IMR-90 (cell line): ENCODE measurements around the gene KAT7. TPM values are rescaled to one million over a fixed set of nuclear protein-coding genes. Genes with fewer than 3 reads are reported as not detected.

Source experiments
- ATAC-seq: fragments of 200-7000 bp; cut with Tn5 transposase; 2 replicates; pipeline ENCODE4 v1.9.1; 2020; ENCODE audit warnings: low read depth, mild to moderate bottlenecking, moderate library complexity
- BruUV-seq: library from RNA; stranded (reverse); fragments of 400-500 nt; replicated peaks from 2 replicates; lab custom pipeline; 2021; lab: Mats Ljungman, UMichigan
- CTCF ChIA-PET: fragments of 300-600 bp; formaldehyde crosslinking; extraction: SDS; loops from one replicate; lab custom pipeline; 2021; ENCODE audit warnings: antibody characterized with exemption; lab: Yijun Ruan, JAX
- POLR2A ChIA-PET: fragments of 300-600 bp; sonication (Branson Sonifier 250); formaldehyde crosslinking; loops from one replicate; lab custom pipeline; 2022; ENCODE audit warnings: antibody characterized with exemption; ENCODE audit not compliant: unreplicated experiment; lab: Charles Lee
- DNase-seq: peaks from one replicate; pipeline ENCODE4 v3.0.0; 2013
- H2AFZ ChIP-seq: replicated peaks from 2 replicates; pipeline ENCODE3; 2013; ENCODE audit warnings: low read length, mild to moderate bottlenecking; ENCODE audit not compliant: poor library complexity
- H2AK5ac ChIP-seq: 2 replicates; pipeline ENCODE4 v1.6.1; 2013; ENCODE audit warnings: low read depth, low read length, inconsistent platforms
- H2AK9ac ChIP-seq: replicated peaks from 2 replicates; pipeline ENCODE3; 2013; ENCODE audit warnings: mild to moderate bottlenecking, low read depth, low read length, moderate library complexity; ENCODE audit not compliant: poor library complexity
- H2BK120ac ChIP-seq: 2 replicates; pipeline ENCODE4 v1.6.1; 2013; ENCODE audit warnings: low read depth, low read length, inconsistent platforms
- H2BK15ac ChIP-seq: 3 replicates; pipeline ENCODE4 v1.6.1; 2013; ENCODE audit warnings: low read depth, low read length, inconsistent platforms
- H2BK20ac ChIP-seq: 2 replicates; pipeline ENCODE4 v1.6.1; 2013; ENCODE audit warnings: low read depth, mild to moderate bottlenecking, inconsistent platforms, low read length, moderate library complexity
- H2BK5ac ChIP-seq: 2 replicates; pipeline ENCODE4 v1.6.1; 2013; ENCODE audit warnings: mild to moderate bottlenecking, low read depth, low read length, inconsistent platforms; ENCODE audit not compliant: poor library complexity, severe bottlenecking
- H3K14ac ChIP-seq: replicated peaks from 2 replicates; pipeline ENCODE4 v1.6.1; 2013; ENCODE audit warnings: low read depth, low read length, inconsistent platforms
- H3K18ac ChIP-seq: 2 replicates; pipeline ENCODE4 v1.6.1; 2013; ENCODE audit warnings: low read depth, low read length, control low read depth
- H3K23ac ChIP-seq: 2 replicates; pipeline ENCODE4 v1.6.1; 2013; ENCODE audit warnings: low read depth, low read length, inconsistent platforms
- H3K27ac ChIP-seq: 2 replicates; pipeline ENCODE4 v1.5.1; 2013; ENCODE audit warnings: mild to moderate bottlenecking, control low read depth, low read length; ENCODE audit not compliant: insufficient read depth
- H3K27me3 ChIP-seq: 2 replicates; pipeline ENCODE4 v1.6.1; 2013; ENCODE audit warnings: low read length; ENCODE audit not compliant: control insufficient read depth, insufficient read depth
- H3K36me3 ChIP-seq: 2 replicates; pipeline ENCODE4 v1.6.1; 2013; ENCODE audit warnings: low read length, mixed read lengths; ENCODE audit not compliant: control insufficient read depth, insufficient read depth
- H3K4ac ChIP-seq: 2 replicates; pipeline ENCODE4 v1.6.1; 2013; ENCODE audit warnings: low read depth, low read length, inconsistent platforms
- H3K4me1 ChIP-seq: 2 replicates; pipeline ENCODE4 v1.6.1; 2013; ENCODE audit warnings: low read length, mixed read lengths; ENCODE audit not compliant: control insufficient read depth, insufficient read depth
- H3K4me2 ChIP-seq: 2 replicates; pipeline ENCODE4 v1.6.1; 2013; ENCODE audit warnings: low read depth, mild to moderate bottlenecking, control low read depth, low read length, moderate library complexity
- H3K4me3 ChIP-seq: 2 replicates; pipeline ENCODE4 v1.5.1; 2013; ENCODE audit warnings: low read depth, mild to moderate bottlenecking, control low read depth, low read length, moderate library complexity; ENCODE audit not compliant: insufficient read depth
- H3K56ac ChIP-seq: 2 replicates; pipeline ENCODE4 v1.6.1; 2013; ENCODE audit warnings: low read length, inconsistent platforms; ENCODE audit not compliant: insufficient read depth; ENCODE audit errors: extremely low read depth
- H3K79me1 ChIP-seq, 2 experiments: 2 replicates each; pipeline ENCODE4 v1.6.1; 2013; ENCODE audit warnings: low read length in 2 of 2, inconsistent platforms in 1 of 2, low read depth in 1 of 2
- H3K9ac ChIP-seq: 2 replicates; pipeline ENCODE4 v1.6.1; 2013; ENCODE audit warnings: low read depth, low read length, control low read depth
- H3K9me1 ChIP-seq: 2 replicates; pipeline ENCODE4 v1.6.1; 2013; ENCODE audit warnings: low read length, inconsistent platforms; ENCODE audit not compliant: insufficient read depth
- H3K9me3 ChIP-seq: 2 replicates; pipeline ENCODE4 v1.6.1; 2013; ENCODE audit warnings: low read length; ENCODE audit not compliant: control insufficient read depth, insufficient read depth
- H4K20me1 ChIP-seq: 2 replicates; pipeline ENCODE4 v1.6.1; 2013; ENCODE audit warnings: low read length, inconsistent platforms; ENCODE audit not compliant: insufficient read depth
- H4K5ac ChIP-seq: 2 replicates; pipeline ENCODE4 v1.6.1; 2013; ENCODE audit warnings: mild to moderate bottlenecking, low read depth, low read length, control low read depth
- H4K8ac ChIP-seq, 2 experiments: 2 replicates each; pipeline ENCODE4 v1.6.1; 2013; ENCODE audit warnings: low read depth in 2 of 2, low read length in 2 of 2, control low read depth in 1 of 2, inconsistent platforms in 1 of 2
- H4K91ac ChIP-seq: 2 replicates; pipeline ENCODE4 v1.6.1; 2013; ENCODE audit warnings: low read depth, low read length, inconsistent platforms; ENCODE audit not compliant: insufficient read depth
- BHLHE40 ChIP-seq: fragments of 150-350 bp; IDR thresholded peaks from 2 replicates; pipeline ENCODE4 v1.6.1; 2016; ENCODE audit warnings: mild to moderate bottlenecking, low read depth, low read length
- CEBPB ChIP-seq: IDR thresholded peaks from 2 replicates; pipeline ENCODE4 v1.6.1; 2012; ENCODE audit warnings: low read depth, low read length, improper control_type of control experiment
- CHD1 ChIP-seq: IDR thresholded peaks from 2 replicates; pipeline ENCODE4 v1.6.1; 2012; ENCODE audit warnings: low read depth, low read length, improper control_type of control experiment
- ELK1 ChIP-seq: fragments of 150-350 bp; IDR thresholded peaks from 2 replicates; pipeline ENCODE4 v1.6.1; 2016; ENCODE audit warnings: low read depth, mild to moderate bottlenecking, low read length, moderate library complexity, borderline replicate concordance
- FOS ChIP-seq: fragments of 150-350 bp; IDR thresholded peaks from 2 replicates; pipeline ENCODE4 v1.6.1; 2016; ENCODE audit warnings: low read depth, low read length
- MAFK ChIP-seq: IDR thresholded peaks from 2 replicates; pipeline ENCODE4 v1.6.1; 2012; ENCODE audit warnings: low read depth, low read length, improper control_type of control experiment
- MAZ ChIP-seq: IDR thresholded peaks from 2 replicates; pipeline ENCODE4 v1.6.1; 2012; ENCODE audit warnings: low read depth, mild to moderate bottlenecking, low read length, improper control_type of control experiment, moderate library complexity, borderline replicate concordance
- MXI1 ChIP-seq: IDR thresholded peaks from 2 replicates; pipeline ENCODE4 v1.6.1; 2012; ENCODE audit warnings: low read depth, mild to moderate bottlenecking, low read length, moderate library complexity, borderline replicate concordance
- NFE2L2 ChIP-seq: fragments of 150-350 bp; IDR thresholded peaks from 2 replicates; pipeline ENCODE4 v1.6.1; 2016; ENCODE audit warnings: low read depth, mild to moderate bottlenecking, low read length
- POLR2A ChIP-seq: IDR thresholded peaks from 2 replicates; pipeline ENCODE4 v1.6.1; 2012; ENCODE audit warnings: mild to moderate bottlenecking, low read depth, low read length
- RAD21 ChIP-seq: IDR thresholded peaks from 2 replicates; pipeline ENCODE4 v1.6.1; 2012; ENCODE audit warnings: low read length, improper control_type of control experiment
- RCOR1 ChIP-seq: IDR thresholded peaks from 2 replicates; pipeline ENCODE4 v1.6.1; 2012; ENCODE audit warnings: mild to moderate bottlenecking, low read length, improper control_type of control experiment; ENCODE audit not compliant: insufficient replicate concordance
- RFX5 ChIP-seq: IDR thresholded peaks from 2 replicates; pipeline ENCODE4 v1.8.0; 2012; ENCODE audit warnings: low read depth, mild to moderate bottlenecking, low read length, moderate library complexity
- SMC3 ChIP-seq: fragments of 150-350 bp; IDR thresholded peaks from 2 replicates; pipeline ENCODE4 v1.6.1; 2016; ENCODE audit warnings: low read depth, mild to moderate bottlenecking, antibody characterized with exemption, low read length, moderate library complexity
- USF2 ChIP-seq: fragments of 150-350 bp; IDR thresholded peaks from 2 replicates; pipeline ENCODE4 v1.6.1; 2017; ENCODE audit warnings: mild to moderate bottlenecking, antibody characterized with exemption, low read length, low read depth
- WGBS, 2 experiments: methylation state at CpG; one replicate each; pipeline versions ENCODE4 v1.1.5 to v1.1.7; 2013; ENCODE audit warnings: missing lambda C conversion rate in 2 of 2; ENCODE audit not compliant: insufficient read length in 1 of 2; ENCODE audit errors: extremely low coverage in 2 of 2; 5-methylcytosine and 5-hydroxymethylcytosine counted together
- dilution Hi-C: fragments of 300-500 bp; cut with HindIII; formaldehyde crosslinking; loops from one replicate; pipeline ENCODE4 v1.14.3; 2018; ENCODE audit warnings: low sequenced_read_pairs; ENCODE audit not compliant: unreplicated experiment
- in situ Hi-C: fragments of 300-500 bp; cut with MboI; formaldehyde crosslinking; loops from 3 replicates; pipeline ENCODE4 v1.14.3; 2019; ENCODE audit warnings: low sequenced_read_pairs, inconsistent platforms, mixed read lengths
- intact Hi-C: fragments of 100-400 bp; cut with micrococcal nuclease; formaldehyde crosslinking; loops from 2 replicates; pipeline ENCODE4 v1.10.0; 2022
- polyA plus RNA-seq, 3 experiments: library from polyadenylated mRNA; depleted of rRNA; stranded (reverse); fragments of >200 nt; gene quantifications; 2 replicates each; pipeline ENCODE4 v1.2.3, GENCODE V29; 2012; ENCODE audit warnings: low replicate concordance in 1 of 3
- total RNA-seq: library from RNA; depleted of rRNA; stranded (reverse); fragments of >200 nt; gene quantifications from 2 replicates; pipeline ENCODE4 v1.2.3, GENCODE V29; 2012
- TF ChIP-seq, protein P1 (sequence below): conservative IDR thresholded peaks from 2 replicates; pipeline ENCODE4 v1.5.1; 2012; ENCODE audit warnings: mild to moderate bottlenecking, low read depth, low read length, improper control_type of control experiment

Gene KAT7
- total and polyA plus RNA-seq, 2 of the 4 experiments (the other 2 are of a cell fraction) = 16.9 to 21.9 TPM

DNA sequence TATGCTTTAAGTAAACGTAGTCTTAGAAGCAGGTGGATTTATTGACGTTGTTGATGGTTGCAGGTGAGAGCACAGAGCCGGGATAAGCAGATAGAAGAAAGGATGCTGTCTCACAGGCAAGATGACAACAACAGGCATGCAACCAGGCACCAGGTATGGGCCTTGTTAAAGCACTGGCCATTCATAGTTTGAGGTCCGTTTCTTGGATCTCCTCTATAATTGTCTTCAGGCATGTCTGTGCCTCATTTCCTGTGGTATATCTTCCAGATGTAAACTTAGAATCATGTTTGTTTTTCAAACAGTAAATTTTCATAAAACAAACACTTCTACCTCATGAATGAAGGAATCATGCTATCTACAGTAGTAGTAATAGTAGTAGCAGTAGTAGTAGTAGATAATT lies 20.6 kb downstream of the KAT7 start:
- no peak overlapping the region for H3K4ac ChIP-seq
- peaks cover 29% of the 10 kb centered on the region for H3K36me3 ChIP-seq
- H3K9ac ChIP-seq = no peak overlapping the region
- H4K20me1 ChIP-seq = peaks cover 10% of the 10 kb centered on the region; the same call in 1 of the 2 replicates
- 0 out of 2 replicates have a peak overlapping the region, but pooled peaks have one; percentile 65 for H3K23ac ChIP-seq
- dilution Hi-C loops (no loop called here), in situ Hi-C loops (no loop called here), intact Hi-C loops (no loop called here)
- no peak overlapping the region for H4K5ac ChIP-seq
- no peak overlapping the region for H3K4me2 ChIP-seq
- no peak overlapping the region for H2AFZ ChIP-seq
- TF ChIP-seq NFE2L2 (no peak), RAD21 (no peak), RCOR1 (no peak), MAZ (no peak), POLR2A (no peak), MXI1 (no peak), USF2 (no peak), MAFK (no peak), ELK1 (no peak), SMC3 (no peak), CHD1 (no peak), BHLHE40 (no peak), CEBPB (no peak), FOS (no peak), RFX5 (no peak)
- TF ChIP-seq, protein P1, sequence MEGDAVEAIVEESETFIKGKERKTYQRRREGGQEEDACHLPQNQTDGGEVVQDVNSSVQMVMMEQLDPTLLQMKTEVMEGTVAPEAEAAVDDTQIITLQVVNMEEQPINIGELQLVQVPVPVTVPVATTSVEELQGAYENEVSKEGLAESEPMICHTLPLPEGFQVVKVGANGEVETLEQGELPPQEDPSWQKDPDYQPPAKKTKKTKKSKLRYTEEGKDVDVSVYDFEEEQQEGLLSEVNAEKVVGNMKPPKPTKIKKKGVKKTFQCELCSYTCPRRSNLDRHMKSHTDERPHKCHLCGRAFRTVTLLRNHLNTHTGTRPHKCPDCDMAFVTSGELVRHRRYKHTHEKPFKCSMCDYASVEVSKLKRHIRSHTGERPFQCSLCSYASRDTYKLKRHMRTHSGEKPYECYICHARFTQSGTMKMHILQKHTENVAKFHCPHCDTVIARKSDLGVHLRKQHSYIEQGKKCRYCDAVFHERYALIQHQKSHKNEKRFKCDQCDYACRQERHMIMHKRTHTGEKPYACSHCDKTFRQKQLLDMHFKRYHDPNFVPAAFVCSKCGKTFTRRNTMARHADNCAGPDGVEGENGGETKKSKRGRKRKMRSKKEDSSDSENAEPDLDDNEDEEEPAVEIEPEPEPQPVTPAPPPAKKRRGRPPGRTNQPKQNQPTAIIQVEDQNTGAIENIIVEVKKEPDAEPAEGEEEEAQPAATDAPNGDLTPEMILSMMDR = no peak
- H3K9me1 ChIP-seq = peaks cover 4% of the 10 kb centered on the region
- ChIA-PET CTCF (no interaction called here), POLR2A (no interaction called here)
- H3K56ac ChIP-seq = no peak overlapping the region
- H2BK5ac ChIP-seq = no peak overlapping the region
- H2BK20ac ChIP-seq = no peak overlapping the region
- no peak overlapping the region for H2AK5ac ChIP-seq
- H4K8ac ChIP-seq = no peak overlapping the region
- no peaks in the 10 kb centered on the region for H3K4me1 ChIP-seq
- H3K27ac ChIP-seq = no peak overlapping the region
- no peak overlapping the region for H2AK9ac ChIP-seq
- no peak overlapping the region for H2BK120ac ChIP-seq
- H3K79me1 ChIP-seq = peaks cover 10 to 47% of the 10 kb centered on the region in 2 experiments
- H3K9me3 ChIP-seq = no peaks in the 10 kb centered on the region
- no peaks in the 10 kb centered on the region for H3K27me3 ChIP-seq
- H3K14ac ChIP-seq = no peak overlapping the region
- no CpG with 5 or more reads among the region's 4 CpGs for WGBS, 2 experiments
- H4K91ac ChIP-seq = no peak overlapping the region
- no peak for DNase-seq
- no peak overlapping the region for H3K4me3 ChIP-seq
- peak; percentile 17; the same call in 1 of the 2 replicates for ATAC-seq
- no peak overlapping the region for H3K18ac ChIP-seq
- no peak overlapping the region for H2BK15ac ChIP-seq
- no TSS peak for BruUV-seq
